ENCODE data around the gene ARMC9. TPM values are rescaled to one million over a fixed set of nuclear protein-coding genes. Genes with fewer than 3 reads are reported as not detected.
A peak's percentile ranks its signal among the peaks of the same experiment; 100 is the strongest.

ARMC9 gene
- total and polyA plus RNA-seq, 2 of the 13 experiments (the other 11 are each of a cell fraction or from before 2014, with no cell fraction given) = 9.1 to 12.8 TPM

- TF ChIP-seq, protein P1, sequence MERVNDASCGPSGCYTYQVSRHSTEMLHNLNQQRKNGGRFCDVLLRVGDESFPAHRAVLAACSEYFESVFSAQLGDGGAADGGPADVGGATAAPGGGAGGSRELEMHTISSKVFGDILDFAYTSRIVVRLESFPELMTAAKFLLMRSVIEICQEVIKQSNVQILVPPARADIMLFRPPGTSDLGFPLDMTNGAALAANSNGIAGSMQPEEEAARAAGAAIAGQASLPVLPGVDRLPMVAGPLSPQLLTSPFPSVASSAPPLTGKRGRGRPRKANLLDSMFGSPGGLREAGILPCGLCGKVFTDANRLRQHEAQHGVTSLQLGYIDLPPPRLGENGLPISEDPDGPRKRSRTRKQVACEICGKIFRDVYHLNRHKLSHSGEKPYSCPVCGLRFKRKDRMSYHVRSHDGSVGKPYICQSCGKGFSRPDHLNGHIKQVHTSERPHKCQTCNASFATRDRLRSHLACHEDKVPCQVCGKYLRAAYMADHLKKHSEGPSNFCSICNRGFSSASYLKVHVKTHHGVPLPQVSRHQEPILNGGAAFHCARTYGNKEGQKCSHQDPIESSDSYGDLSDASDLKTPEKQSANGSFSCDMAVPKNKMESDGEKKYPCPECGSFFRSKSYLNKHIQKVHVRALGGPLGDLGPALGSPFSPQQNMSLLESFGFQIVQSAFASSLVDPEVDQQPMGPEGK (CRISPR knock-in tag; IDR thresholded peaks at IDR 0.05) = peak; percentile 91
- no peak for TF ChIP-seq AGO2 (optimal IDR thresholded peaks at IDR 0.05; ENCODE audit: low read depth, low read length)
- TF ChIP-seq HOXA9 (CRISPR knock-in tag; IDR thresholded peaks at IDR 0.05; ENCODE audit: borderline replicate concordance) = no peak
- no peak for TF ChIP-seq NR0B2 (CRISPR knock-in tag; IDR thresholded peaks at IDR 0.05)
- no peak for TF ChIP-seq BCL6 (CRISPR knock-in tag; IDR thresholded peaks at IDR 0.05)
- peak; percentile 72 for TF ChIP-seq CTCF (CRISPR knock-in tag; IDR thresholded peaks at IDR 0.05)
- TF ChIP-seq GLMP (CRISPR knock-in tag; IDR thresholded peaks at IDR 0.05; ENCODE audit: borderline replicate concordance) = no peak
- TF ChIP-seq SAFB2 (CRISPR knock-in tag; IDR thresholded peaks at IDR 0.05; ENCODE audit: borderline replicate concordance, low read depth) = 0 out of 2 replicates have a peak, but pooled peaks have one; percentile 39
- TF ChIP-seq CENPT (CRISPR knock-in tag; IDR thresholded peaks at IDR 0.05; ENCODE audit: low read depth) = no peak
- peak; percentile 20; the same call in 1 of the 2 replicates for TF ChIP-seq ZXDC (CRISPR knock-in tag; IDR thresholded peaks at IDR 0.05)
- no peak for TF ChIP-seq ZNF850 (CRISPR knock-in tag; conservative IDR thresholded peaks at IDR 0.05)
- TF ChIP-seq ZNF264 (CRISPR knock-in tag; IDR thresholded peaks at IDR 0.05) = no peak
- TF ChIP-seq HNRNPH1 (optimal IDR thresholded peaks at IDR 0.05; ENCODE audit: low read depth, low read length) = no peak
- TF ChIP-seq HOXA5 (CRISPR knock-in tag; IDR thresholded peaks at IDR 0.05) = no peak
- TF ChIP-seq ZNF7 (CRISPR knock-in tag; IDR thresholded peaks at IDR 0.05) = no peak
- TF ChIP-seq SP140L (CRISPR knock-in tag; IDR thresholded peaks at IDR 0.05; ENCODE audit: borderline replicate concordance) = no peak
- TF ChIP-seq ZNF674 (CRISPR knock-in tag; IDR thresholded peaks at IDR 0.05; ENCODE audit: low read depth) = no peak
- TF ChIP-seq ZBTB43 (CRISPR knock-in tag; conservative IDR thresholded peaks at IDR 0.05) = no peak
Measured at GRCh38 chr2:231190531-231191197, 7.8 kb upstream of the ARMC9 start (continued).

All from HepG2 (cell line).